ENCODE measurements around the gene MYO10.
A peak's percentile ranks its signal among the peaks of the same experiment; 100 is the strongest.
"Not testable (repeated sequence)": the region's sequence is repeated elsewhere in the genome, so short reads cannot be mapped to it uniquely, and the experiment has no call there.

Gene MYO10

DNA sequence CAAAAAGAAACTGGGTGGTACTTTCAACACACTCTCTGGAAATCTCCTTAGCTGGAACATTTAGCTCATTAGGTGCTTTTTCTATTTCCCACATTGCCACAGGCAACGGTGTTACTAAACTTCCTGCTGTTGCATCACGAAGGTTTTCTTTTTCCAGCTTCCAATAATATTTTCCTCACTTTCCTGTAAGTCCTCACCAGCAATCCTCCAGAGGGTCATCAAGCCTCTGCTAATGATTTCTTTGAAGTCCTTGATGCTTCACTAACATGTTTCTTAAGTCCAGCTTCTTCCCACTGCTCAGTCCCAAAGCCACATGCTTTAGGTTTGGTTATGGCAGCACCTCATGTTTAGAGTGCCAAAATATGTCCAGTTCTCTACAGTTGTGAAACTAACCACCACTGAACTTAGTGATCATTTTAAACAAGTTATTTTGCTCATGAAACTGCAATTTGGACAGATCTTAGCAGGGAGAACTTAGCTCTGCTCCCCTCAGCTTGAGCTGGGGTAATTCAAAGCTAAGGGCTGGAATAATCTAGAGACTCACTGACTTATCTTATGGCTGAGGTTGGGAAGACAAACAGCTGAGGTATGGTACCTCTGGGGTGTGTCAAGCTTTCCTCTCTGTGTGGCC, 279.4 kb downstream of the MYO10 start:
- no peak for DNase-seq

DNA sequence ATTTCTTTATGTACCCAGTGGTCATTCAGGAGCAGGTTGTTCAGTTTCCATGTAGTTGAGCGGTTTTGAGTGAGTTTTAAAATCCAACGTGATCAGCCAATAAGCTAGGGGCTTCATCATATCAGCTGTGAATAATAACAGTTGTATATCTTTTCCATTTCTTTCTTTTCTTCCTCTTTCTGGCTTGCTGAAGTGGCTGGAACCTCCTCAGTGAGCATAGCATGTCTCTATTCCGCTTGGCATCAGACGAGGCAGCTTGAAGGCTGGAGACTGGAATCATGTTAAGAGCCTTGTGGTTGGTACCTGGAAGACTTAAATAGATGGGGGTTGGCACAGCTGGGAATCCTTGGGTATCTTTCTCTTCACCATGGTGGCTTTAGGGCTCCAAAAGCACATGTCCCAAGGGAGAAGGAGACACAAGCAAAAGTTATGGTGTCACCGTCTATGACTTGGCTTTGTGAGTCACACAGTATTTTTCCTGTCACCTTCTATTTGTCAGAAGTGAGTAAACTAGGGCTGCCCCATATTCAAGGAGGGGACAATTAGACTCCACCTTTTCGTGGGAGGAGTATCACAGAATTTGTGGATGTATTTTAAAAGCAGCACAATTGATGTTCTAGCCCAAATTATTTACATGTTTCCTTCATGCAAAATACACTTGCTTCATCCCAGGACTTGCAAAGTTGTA, 281.3 kb downstream of the MYO10 start:
- no peak for DNase-seq

DNA sequence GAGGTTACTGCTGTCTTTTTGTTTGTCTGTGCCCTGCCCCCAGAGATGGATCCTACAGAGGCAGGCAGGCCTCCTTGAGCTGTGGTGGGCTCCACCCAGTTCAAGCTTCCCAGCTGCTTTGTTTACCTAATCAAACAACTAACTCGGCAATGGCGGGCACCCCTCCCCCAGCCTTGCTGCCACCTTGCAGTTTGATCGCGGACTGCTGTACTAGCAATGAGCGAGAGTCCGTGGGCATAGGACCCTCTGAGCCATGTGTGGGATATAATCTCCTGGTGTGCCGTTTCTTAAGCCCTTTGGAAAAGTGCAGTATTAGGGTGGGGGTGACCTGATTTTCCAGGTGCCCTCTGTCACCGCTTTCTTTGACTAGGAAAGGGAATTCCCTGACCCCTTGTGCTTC, 287.3 kb downstream of the MYO10 start:
- DNase-seq: not testable (repeated sequence)

- DNase-seq: no peak
These were observed 291.7 kb downstream of the MYO10 start for GRCh38 chr5:16644301-16644889.

DNA sequence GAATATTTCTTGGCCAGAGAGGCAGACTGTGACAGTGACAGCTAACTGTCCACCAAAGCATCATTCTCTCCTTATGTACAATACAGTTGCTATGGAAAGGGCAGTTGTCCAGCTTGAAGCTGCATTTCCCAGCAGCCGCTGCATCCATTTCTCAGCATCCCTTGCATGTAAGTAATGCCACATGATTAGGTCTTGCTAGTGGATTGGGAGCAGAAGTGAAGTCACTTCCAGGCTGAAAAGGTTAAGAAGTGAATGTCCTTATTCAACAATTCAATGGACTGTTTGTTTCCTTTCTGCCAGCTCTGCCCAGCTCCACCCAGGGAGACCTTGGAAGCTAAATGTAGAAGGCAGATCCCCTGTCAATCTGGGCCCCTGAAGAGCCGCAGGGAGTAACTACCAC, 293.2 kb downstream of the MYO10 start:
- no peak for DNase-seq

GRCh38 chr5:16639206-16639605, 296.9 kb downstream of the MYO10 start:
- DNase-seq: no peak

GRCh38 chr5:16628376-16628775, 307.7 kb downstream of the MYO10 start:
- DNase-seq: no peak

- DNase-seq: peak; percentile 29
These were observed 309.3 kb downstream of the MYO10 start for GRCh38 chr5:16626696-16627264.

- no peak for DNase-seq
These were observed 311.0 kb downstream of the MYO10 start for GRCh38 chr5:16625096-16625495.

GRCh38 chr5:16619136-16619535, 317.0 kb downstream of the MYO10 start:
- no peak for DNase-seq

GRCh38 chr5:16618138-16618897, 317.8 kb downstream of the MYO10 start:
- DNase-seq: no peak

DNA sequence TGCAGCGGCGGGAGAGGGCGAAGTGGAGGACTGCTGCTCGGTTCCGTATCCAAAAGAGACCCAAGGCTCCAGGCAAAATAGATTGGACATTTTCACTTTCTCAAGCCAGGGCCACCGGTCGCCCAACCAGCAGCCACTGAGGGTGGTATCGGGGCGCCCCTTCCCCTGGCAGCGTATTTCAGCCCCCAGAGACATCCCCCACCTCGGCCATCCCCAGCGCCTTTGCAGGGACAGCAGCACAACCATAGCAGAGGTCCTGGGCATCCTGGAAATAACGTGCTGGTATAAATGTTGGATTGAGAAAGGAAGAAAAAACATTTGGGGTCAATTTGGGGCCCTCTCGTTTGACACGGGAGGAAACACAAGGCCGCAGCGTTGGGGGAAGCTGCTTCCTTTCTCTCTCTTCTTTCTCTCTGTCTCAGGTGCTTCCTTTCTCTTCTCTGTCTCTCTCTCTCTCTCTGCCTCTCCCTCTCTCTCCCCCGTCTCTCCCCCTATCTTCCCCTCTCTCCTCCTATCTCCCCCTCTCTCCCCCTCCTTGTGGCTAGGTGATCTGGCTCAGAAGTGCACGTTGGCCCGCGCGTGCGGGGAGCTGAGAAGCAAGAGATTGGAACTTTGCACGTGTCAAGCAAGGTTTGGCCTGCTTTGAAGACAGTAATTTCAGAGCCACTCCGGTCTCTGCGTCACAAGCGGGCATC, 318.7 kb downstream of the MYO10 start:
- DNase-seq: peak; percentile 75

- peak; percentile 91 for DNase-seq
These were observed 319.4 kb downstream of the MYO10 start, which contains the start of gene RETREG1 for GRCh38 chr5:16616536-16617273. Gene RETREG1 (minus strand): TSS chr5:16616997. CDS start chr5:16616971, 26 bp downstream.

GRCh38 chr5:16615741-16616535, 320.1 kb downstream of the MYO10 start:
- DNase-seq: peak; percentile 19

- no peak for DNase-seq
These were observed 324.1 kb downstream of the MYO10 start for GRCh38 chr5:16612007-16612406.

All from CD4-positive, alpha-beta T cell treated with Interleukin-17A for 4 hours (primary cell).